EL (cell line): Measurements from ENCODE around the gene RGS2.

Experiments used
- DNase-seq: peaks from one replicate; pipeline ENCODE4 v3.0.0-alpha.2; 2016

The RGS2 gene, protein sequence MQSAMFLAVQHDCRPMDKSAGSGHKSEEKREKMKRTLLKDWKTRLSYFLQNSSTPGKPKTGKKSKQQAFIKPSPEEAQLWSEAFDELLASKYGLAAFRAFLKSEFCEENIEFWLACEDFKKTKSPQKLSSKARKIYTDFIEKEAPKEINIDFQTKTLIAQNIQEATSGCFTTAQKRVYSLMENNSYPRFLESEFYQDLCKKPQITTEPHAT

DNA sequence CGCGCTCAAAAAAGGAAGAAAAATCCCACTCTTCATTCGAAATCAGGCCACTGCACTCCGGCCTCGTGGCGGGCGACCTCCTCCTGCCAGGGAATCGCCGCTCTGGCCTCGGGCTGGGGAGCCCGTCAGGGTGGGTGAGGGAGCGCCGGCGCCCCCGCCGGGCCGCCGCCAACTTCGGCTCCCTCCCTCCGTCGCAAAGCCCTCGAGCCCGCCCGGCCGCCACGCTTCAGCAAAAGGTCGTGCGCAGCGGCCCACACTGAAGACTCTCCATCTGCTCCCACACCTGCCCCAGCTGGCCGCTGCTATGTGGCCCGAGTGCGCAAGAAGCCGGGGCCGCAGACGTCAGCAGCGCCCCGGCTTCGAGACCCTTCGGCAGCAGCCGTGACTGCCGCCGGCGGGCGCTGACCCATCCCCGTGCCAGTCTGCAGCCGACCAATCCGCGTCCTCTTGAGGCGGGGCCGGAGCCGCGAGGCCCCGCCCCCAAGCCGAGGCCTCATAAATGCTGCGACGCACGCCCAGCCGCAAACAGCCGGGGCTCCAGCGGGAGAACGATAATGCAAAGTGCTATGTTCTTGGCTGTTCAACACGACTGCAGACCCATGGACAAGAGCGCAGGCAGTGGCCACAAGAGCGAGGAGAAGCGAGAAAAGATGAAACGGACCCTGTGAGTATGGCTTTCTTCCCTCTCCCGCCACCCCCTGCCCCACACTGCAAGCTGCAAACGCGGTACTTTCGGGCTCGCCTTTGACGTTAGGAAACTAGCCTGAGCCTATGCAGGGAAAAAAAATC is at the start of gene RGS2:
RGS2 (plus strand) TSS at position 522 of the 789 bp plus-strand sequence; CDS start at position 555, 33 bp downstream.
- DNase-seq = peak; percentile 91

DNA sequence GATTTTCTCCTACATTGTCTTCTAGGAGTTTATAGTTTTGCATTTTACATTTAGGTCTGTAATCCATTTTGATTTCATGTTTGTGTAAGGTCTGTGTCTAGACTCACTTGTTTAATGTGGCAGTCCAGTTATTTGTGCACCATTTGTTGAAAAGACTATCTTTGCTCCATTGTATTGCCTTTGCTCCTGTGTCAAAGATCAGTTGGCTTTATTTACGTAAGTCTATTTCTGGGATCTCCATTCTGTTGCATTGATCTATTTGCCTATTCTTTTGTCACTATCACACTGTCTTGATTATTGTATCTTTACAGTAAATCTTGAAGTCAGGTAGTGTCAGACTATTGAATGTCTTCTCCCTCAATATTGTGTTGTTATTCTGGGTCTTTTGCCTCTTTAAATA is 49.7 kb upstream of the RGS2 start:
- no peak for DNase-seq

DNA sequence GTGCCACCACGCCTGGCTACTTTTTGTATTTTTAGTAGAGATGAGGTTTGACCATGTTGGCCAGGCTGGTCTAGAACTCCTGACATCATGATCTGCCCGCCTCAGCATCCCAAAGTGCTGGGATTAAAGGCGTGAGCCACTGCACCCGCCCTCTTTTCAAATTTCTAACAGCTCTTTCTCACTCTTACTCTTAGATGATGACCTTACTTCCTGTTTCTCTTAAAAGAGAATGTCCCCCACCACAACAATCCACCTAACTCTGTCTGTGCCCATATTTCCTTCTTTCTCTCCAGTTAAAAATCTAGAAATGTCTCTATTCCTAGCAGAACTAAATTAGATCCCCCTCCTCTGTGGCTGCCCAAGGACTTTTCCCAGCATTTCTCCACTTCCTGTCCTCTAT is 46.6 kb upstream of the RGS2 start:
- DNase-seq = no peak

DNA sequence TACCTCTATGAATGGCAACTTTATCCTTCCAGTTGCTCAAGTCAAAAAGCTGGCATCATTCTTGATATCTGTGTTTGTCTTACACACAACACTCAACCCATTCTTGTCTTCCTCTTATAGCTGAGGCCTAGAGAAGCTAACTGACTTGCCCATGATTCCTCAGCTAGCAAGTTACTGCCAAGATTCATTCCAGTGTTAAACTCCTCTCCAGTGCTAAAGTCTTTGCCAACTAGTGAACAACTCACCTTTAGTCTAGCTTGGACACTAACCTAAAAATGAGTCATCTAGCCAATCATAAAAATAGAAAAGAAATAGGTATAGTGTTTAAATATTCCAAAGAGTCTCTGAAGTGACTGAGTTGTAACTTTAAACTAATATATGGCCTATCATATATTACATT is 45.6 kb upstream of the RGS2 start:
- DNase-seq = no peak

DNA sequence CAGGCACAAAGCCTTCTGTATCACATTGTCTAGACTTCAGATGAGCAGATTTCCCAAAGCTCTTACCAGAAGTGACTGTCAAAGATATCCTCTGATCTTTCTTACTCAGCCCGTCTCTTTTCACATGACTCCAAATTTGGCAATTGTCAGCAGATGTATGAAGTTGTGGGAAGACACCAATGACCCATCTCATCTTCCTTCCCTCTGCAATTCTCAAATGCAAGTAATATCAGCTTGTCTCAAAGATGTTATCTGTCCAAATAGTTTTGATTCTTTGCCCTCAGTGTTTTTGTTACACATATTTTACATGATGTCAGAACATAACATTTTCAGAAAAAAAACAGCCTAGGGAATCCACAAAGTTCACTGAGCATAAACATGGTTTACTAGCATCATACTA is 45.1 kb upstream of the RGS2 start:
- peak; percentile 84 for DNase-seq

DNA sequence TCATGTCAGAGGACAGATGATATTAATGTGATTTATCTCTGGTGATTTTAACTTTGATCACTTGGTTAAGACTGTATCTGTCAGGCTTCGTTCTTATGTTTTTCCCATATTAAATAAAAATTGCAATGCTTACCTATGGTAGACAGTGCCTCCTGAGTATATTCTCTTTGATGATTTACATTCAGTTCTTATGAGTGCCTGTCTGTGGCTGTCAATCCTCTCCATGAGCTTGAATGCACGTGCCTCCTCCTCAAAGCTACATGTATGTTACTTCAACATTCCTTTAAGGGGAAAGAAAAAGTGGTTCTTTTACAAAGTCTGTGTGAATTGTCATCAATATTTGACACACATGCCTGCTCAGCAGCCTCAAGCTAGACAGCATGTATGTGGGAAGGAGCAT is 44.2 kb upstream of the RGS2 start:
- no peak for DNase-seq

DNA sequence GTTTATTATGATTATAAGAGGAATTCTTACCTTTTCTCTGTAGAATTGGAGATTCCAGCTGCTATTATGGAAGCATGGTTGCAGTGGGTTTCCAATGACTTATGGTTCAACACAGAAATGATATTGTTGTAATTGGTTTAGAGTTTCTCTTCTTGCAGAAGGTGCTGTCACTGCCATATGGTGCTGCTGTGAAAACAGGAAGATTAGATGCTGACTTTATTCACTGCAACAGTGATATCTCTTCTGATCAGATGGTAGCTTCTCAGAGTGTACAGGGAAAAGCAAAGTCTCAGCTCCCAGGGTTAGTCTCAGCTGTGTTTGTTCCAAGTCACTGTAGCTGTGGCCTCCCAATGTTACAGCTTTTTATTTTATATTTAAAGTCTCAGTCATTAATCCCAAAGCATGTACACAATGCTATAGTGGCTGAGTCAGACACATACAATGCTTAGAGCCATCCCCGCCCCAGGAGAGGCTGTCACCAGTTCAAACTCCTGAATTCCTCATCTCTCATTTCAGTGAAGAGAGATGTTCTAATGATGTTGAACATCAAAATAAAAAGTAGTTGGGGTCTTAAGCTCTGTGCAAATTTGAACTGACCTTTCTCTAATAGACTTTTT is 42.7 kb upstream of the RGS2 start:
- DNase-seq = peak; percentile 54

DNA sequence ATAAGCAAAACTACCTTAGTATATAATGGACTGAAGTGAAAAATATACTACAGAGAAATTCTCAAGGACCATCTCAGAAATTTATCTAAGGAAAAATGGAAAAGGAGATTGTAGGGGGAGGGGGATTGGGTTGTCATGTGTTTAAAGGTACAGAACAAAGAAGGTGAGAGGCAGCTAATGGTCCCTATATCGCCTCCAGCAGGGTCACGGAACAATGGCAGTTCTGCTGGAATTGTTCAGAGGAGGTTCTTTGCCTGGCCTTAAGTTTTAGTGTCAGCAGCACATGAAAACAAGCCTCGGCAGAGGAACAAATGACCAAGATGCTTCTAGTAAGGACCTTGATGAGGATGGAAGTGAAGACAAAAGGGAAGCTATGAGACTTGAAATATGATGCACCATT is 42.0 kb upstream of the RGS2 start:
- DNase-seq = no peak

DNA sequence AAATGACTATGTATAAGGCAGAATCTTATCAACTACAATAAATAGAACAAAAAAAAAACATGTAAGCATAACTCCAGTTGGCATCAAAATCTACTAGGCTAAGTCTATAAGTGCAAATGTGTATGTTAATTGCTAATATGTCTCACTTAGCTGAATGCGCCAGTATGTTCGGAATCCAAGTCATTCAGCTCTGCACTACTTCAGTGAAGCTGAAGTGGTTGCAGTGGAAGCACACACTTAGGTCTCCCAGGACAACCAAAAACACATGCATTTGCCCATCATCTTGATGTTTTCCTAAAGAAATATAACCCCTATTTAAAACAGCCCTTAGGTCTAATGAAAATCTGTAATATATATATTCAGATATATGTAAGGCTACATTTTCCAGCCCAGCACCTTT is 41.0 kb upstream of the RGS2 start:
- no peak for DNase-seq

DNA sequence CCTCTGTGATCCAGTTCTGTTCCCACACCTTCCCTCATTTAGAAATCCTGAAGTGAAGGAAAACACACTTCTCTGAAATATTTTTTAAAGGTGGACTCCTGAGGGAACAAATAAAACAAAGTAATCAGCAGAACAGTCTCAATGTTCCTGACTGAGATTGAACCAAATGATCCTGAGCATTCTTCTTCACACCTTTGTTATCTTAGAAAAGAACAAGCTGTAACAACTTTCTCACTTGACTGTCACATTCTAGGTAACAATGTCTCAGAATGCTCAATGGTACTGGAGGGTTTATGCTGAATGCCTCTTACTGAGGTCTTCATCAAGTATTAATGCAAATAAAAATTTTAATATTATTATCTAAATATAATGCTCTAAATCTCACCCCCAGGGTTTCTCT is 40.4 kb upstream of the RGS2 start:
- no peak for DNase-seq

DNA sequence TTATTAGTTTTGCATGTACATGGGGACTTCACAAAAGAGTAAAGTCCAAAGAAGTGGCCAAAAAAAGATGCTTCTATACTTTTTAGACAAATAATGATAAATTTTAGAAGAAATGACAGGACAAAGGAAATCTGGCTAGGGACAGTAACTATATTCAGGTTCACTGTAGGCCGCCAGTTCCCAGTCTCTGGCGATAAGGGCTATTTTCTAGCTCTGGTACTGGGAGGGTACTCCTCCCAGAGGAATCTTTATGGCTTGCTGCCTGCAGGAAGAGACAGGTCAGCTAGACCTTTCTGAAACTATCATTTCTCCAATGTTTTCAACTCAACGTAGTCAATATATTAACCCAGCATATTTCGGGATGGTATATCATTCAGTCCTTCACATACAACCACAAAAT is 37.5 kb upstream of the RGS2 start:
- no peak for DNase-seq

DNA sequence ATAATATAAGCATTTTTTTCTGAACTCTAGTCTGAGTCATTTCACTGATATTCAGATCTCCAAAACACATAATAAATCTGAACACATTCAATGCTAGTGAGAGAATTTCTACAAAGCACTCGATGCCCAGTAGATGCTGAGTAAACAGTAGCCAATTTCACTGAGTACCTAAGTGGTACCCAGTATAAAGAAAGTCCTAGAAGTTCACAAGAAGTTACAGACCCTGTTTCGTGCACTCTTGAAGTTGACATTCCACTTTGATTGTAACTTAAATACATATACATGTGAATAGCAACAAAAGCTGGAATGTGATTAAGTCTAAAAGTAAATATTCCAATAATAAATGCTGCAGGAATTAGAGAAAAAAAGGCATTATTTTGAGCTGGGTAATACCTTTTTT is 33.2 kb upstream of the RGS2 start:
- DNase-seq = no peak

DNA sequence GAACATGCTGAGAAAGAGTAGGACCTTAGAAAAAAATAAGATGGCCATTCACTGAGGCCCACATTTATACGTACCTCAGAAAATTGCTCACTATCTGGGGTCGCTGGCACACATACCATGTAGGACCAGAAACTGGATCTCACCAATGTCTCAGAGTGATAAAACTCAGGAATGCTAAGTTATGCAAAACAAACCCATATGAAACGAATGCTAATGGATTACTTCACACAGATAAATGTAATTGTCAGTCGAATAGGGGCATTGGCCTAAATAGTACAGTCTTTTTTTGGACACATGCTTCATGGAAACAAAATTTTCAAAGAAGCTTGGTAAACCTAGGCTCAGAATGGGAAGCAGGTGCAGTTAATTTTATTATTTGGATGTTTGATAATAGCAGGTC is 32.6 kb upstream of the RGS2 start:
- DNase-seq = no peak

DNA sequence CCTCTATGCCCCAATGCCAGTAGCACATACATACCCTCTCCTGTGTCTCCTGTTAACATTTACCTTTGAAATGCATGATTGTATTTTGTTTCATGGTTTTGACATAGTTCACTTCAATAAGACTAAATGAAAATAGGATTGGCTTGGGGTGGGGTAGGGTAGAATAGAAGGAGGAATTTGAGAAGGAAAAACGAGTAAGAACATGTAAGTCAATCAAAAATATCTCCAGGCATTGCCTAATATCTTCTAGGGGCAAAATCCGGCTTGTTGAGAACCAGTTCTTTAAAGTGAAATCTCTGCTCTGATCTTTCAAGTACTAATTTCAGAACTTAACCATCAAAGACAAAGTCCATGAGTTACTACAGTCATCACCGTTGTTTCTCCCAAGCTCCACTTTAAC is 31.8 kb upstream of the RGS2 start:
- DNase-seq = no peak

DNA sequence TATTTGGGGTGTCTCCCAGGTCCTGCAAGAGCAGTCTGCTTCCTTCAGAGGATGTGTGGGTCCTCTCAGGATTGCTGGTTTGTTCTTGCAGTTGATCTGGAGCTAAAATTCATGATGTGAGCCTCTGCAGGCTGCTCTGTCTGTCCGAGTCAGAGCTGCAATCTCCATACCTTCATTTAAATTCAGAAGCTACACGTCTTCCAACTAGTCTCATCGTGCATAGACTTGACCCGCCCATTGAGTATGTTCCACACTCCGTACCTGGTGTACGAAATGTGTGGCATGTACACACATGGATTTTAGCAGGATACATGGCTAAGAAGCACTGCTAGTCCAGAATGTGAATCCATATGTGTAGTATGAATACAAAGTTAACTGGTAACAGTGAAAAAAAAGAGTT is 25.0 kb upstream of the RGS2 start:
- DNase-seq = no peak

DNA sequence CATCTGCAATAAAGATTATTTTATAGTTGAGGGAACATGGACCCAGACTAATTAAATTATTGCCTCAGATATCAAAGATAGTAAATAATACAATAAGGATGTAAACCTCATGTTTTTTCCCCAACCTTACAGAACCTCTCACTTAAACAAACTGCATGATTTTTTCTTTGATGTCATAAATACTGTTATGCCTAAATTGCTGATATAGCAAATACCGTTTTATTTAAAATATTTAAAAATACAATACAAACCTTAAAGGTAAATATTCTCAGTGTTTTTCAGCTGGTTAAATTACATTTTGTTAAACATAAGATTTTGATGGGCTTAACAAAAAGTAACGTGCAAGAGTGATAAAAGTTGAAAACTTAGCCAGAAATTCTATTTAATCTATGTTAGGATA is 24.4 kb upstream of the RGS2 start:
- DNase-seq = no peak

DNA sequence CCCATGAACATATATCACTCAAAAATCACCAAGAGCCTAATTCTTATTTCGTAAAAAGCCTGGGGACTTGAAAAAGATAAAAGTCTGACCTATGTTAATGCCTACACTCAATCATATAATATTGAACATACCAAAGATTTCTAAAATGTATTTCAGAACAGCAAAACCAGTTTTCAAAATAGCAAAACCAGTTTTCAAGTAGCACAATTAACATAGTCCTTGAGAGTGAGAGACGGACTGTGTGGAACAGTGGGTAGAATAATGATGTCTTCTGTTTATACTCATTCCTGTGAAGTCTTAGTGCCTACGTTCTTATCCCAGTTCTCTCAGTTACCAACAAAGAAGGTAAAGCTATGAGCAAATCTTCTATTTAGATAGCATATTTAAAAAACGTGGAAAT is 22.3 kb upstream of the RGS2 start:
- no peak for DNase-seq

DNA sequence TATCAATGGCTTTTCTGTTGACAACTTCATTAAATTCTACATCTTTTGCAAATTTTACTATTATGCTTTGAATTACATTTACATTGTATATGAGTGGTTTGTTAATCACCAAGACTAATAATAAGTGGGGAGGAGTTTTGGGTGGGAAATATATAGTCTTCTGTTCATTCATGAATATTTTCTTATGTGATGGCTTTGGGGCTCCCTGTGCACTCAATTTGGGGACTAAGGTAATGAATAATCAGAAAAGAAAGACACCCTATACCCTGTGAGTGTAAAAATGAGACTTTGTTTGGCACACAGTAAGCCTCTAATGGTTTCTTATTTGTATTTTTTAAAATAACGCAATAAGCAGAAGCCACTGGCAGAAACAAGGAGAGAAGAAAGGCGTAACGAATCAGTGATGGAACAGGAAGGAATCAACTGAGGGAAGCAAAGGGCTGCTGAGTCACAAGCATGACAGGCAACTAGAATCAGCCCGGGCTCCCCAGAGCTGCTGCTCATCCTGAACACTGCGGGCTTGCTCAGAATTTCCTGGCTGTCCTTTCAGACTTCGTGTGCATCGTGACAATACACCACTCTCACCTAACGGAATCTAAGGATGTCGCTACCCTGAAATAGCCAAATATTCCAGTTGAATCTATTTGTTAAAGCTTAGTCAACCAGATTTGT is 20.8 kb upstream of the RGS2 start:
- peak; percentile 80 for DNase-seq

DNA sequence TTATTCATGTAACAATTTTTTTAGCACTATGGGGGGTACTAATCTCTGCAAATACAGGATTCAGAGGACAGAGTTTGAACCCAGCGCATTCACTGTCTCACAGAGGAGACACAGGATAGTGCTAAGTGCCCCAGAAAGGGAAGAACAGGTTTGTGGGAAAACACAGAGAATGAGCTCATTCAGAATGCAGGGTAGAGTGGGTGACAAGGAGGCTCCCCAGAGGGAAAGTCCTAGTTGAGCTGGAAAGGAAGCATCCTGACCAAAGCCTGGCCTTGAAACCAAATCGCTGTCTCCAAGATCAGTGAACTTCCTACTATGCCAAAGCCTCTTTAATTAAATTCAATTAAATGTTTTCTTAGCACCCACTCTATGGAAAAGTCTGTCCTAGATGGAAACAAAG is 19.0 kb upstream of the RGS2 start:
- no peak for DNase-seq

DNA sequence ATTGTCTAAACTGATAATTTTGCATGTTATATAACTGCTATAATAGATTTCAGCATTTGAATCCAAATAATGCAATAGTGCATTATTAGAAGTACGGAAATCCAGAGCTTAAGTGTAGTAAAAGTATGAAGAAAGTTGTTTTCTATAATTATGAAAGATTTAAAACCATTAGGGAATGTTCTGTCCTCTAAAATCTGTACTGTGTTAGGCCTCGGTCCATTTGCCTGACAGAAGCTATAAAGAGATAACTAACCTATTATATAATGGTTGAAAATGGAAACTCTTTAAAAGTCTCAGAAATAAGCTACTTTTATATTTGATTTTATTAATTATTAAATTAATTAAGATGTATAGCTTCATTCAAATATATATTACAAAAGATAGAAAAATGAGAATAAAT is 16.2 kb upstream of the RGS2 start:
- no peak for DNase-seq

DNA sequence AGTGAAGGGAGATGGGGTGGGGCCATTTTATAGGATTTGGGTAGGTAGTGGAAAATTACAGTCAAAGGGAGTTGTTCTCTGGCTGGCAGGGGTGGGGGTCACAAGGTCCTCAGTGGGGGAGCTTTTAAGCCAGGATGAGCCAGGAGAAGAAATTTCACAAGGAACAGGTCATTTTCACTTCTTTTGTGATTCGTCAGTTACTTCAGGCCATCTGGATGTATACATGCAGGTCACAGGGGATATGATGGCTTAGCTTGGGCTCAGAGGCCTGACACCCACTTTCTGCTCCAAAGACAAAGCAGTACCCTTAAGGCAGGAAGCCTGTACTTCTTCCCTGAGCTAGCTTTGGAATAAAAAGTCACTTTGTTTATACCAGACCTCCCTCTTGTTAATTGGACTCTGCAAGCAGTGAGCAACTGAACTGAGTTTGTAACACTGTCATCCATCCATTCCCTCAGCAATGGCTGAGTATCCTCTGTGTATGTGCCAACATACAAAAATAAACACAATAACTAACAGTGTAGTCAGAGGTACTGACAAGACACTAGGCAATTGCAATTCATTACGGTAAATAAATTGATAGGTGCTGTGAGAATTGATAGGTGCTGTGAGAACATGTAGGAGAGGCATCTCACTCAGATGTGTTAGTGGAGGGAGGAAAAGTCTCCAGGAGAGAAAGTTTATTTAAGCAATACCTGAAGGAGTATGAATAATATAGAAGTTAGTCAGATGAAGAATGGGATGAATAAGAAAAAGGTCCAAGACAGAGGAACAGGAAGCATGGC is 14.7 kb upstream of the RGS2 start:
- DNase-seq = no peak

DNA sequence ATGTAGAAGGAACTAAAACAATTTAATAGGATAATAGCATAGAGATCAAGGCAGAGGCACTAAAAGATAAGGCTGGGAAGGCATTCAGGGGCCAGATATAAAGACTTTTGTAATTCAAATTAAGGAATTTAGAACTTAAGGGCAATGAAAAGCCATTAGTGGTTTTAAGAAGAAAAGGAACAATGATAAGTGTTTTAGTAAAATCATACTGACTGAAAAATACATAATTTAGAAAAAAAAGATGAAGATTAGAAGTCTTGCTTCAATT is 14.1 kb upstream of the RGS2 start:
- DNase-seq = no peak

DNA sequence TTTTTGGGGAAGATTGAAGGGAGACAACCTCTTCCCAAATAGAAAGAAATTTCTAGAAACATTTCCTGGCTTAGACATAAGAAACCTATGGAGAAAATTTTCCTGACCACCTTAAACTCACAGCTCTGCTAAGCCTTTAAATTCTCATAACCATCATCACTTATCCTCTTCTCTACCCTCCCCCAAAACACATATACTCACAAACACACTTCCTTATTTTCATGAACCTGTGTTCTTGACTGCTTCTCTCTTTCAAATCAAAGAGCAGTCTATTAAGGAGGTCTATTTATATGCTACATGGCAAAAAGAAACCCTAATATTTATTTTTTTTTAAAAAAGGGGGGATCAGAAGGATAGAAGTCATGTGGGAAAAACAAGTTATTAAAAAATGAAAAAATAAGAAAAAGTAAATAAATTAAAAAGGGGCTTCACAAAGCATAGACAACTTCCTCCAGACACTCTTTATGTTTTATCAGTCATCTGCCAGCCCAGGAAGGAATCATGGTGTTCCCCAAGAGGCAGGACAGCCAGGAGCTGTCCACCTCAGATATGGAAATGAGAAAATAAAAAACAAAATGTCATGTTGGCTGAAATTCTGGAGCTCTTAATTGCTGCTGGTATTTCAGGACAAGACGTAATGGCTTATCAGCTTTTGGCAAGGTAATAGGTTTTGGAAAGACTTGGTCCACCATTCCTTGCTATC is 12.8 kb upstream of the RGS2 start:
- no peak for DNase-seq
